Gastroesophageal sphincter (tissue), 3 donors: ENCODE results near the gene GATA5.
A peak's percentile ranks its signal among the peaks of the same experiment; 100 is the strongest.

Source experiments
- CTCF ChIP-seq, 4 experiments: fragments of 200-600 bp in 2 of 4; fragments of 450-650 bp in 2 of 4; sonication (generic) in 1 of 4; IDR thresholded peaks; one replicate each; pipeline ENCODE4 v1.5.1; 2017 to 2019; ENCODE audit warnings: antibody characterized with exemption in 4 of 4, mild to moderate bottlenecking in 2 of 4, moderate library complexity in 2 of 4
- EP300 ChIP-seq: sonication (generic); formaldehyde crosslinking; IDR thresholded peaks from one replicate; pipeline ENCODE4 v1.6.1; 2017; ENCODE audit warnings: antibody characterized with exemption, mild to moderate bottlenecking
- POLR2A ChIP-seq, 2 donors: fragments of 450-650 bp; IDR thresholded peaks; one replicate each; pipeline ENCODE4 v1.6.1; 2017; ENCODE audit warnings: antibody characterized with exemption in 2 of 2, mild to moderate bottlenecking in 2 of 2, moderate library complexity in 1 of 2
- POLR2AphosphoS5 ChIP-seq: sonication (generic); formaldehyde crosslinking; IDR thresholded peaks from one replicate; pipeline ENCODE4 v1.6.1; 2017; ENCODE audit warnings: antibody characterized with exemption

DNA sequence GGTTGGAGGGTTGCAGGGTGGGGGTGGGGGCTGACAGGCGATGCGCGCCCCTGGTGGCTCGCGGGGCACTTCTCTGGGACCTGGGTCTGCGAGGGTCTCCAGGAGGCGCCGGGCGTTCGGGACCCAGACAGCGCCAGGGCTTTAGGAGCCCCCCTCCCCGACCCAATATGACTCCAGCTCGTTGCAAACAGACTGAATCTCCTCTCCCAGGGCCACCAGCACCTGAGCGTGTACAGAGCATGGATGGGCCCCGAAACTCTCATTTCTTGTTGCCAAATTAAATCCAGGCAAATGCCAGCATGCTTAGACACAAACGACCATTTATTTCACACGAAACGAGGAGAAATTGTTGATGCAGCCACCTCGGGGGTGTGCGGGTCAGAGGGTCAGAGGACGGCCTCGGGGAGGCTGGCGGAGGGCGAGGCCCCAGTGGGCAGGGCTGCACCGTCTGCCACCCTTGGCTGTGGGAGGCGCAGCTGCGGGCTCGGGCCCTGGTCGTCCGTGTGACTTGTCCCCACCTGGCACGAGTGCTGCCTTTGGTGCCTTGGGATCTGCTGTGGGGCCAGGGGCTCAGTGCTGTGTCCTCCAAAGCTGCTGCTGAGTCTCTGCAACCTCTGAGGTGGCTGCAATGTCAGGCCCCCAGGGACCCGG lies 20.9 kb upstream of the GATA5 start:
- TF ChIP-seq CTCF (IDR thresholded peaks at IDR 0.05) (peak in 3 of 4 experiments; percentile 32 to 79 (median 52)), POLR2A (IDR thresholded peaks at IDR 0.05) (no peak), POLR2AphosphoS5 (no peak), EP300 (no peak)
